Pons (tissue), 1 donor: ENCODE results near the gene PALS2.

Experiments
- DNase-seq: peaks from one replicate; pipeline ENCODE4 v3.0.0-alpha.2; 2016; ENCODE audit warnings: low spot score

Gene PALS2

DNA sequence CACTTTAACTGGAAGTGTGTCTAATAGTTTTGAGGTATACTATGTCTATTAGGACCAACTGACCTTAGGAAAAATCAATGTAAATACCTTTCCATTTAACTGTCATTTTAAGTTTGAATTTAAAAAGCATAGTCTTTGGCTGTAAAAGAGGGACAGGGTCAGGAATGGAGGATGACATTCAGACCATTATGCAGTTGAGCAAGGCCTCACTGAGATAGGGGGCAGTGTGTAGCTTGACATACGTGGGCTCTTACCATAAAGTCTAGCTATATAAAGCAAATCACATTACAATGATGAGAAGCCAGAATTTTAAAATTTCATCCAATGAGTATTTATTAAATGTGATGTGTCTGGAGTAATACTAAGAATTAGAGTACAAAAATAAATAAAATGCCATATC is 17.9 kb downstream of the PALS2 start:
- DNase-seq = no peak

DNA sequence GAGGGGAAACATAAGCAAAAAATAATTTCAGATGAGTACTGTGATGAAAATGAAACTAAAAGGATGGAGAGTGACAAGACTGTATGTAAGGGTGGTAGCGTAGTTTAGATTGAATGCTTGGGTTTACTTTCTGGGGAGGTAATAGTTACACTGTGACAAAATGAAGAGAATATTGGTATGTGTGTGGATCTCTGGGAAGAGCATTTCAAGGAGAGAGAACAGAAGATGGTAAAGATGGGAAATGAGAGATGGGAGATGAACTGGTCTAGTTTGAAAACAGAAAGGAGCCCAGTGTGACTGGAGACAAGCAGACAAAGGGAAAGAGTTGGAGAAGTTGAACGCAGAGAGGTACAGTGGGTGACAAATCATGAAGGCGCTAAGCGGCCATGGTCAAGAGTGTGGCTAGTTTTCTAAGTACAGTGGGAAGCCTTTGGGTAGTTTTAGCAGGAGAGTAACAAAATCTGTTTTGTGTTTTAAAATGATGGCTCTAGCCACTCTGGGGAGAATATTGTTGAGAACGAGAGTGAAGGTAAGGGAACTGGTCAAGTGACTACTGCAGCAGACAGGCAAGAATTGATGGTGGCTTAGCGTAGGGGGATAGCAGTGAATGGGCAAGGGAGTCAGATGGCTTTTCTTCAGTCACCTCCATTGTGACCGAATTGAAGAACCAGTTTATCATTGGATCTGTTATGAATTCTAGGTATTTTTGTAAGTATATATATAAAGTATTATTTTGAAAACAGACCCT is 22.6 kb downstream of the PALS2 start:
- no peak for DNase-seq

DNA sequence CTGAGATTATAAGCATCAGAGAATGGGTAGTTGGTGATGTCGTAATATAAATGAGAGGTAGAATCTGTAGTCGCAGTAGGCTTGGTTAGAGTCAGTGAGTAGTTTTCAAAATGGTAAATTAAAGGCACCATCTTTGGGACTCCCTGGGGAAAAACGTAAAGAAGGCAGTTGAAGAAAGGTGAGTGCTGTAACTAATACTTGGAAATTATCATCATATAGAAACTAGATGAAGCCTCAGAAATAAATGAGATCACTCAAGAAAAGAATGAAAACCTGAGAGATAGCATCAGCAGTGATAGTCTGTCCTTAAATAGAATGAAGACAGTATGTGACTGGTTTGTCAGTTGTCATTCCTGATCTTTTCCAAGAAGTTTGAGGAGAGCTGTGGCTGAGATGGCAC is 23.8 kb downstream of the PALS2 start:
- DNase-seq = no peak

DNA sequence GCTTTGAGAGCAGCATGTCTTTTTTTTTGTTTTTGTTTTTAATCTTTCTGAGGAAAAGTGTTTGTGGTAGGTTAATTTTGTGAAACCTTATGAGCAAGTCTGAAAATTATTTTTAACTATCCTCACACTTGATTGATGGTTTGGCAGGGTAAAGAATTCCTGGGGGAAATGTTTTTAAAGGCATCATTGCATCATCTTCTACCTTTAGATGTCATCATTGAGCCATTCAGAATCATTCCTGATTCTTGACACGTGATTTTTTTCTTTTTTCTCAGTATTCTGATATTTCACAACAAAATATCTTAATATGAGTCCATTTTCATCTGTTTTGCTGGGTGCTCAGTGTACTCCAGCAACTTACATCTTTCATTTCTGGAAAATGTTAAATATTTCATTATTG is 28.3 kb downstream of the PALS2 start:
- DNase-seq = no peak

DNA sequence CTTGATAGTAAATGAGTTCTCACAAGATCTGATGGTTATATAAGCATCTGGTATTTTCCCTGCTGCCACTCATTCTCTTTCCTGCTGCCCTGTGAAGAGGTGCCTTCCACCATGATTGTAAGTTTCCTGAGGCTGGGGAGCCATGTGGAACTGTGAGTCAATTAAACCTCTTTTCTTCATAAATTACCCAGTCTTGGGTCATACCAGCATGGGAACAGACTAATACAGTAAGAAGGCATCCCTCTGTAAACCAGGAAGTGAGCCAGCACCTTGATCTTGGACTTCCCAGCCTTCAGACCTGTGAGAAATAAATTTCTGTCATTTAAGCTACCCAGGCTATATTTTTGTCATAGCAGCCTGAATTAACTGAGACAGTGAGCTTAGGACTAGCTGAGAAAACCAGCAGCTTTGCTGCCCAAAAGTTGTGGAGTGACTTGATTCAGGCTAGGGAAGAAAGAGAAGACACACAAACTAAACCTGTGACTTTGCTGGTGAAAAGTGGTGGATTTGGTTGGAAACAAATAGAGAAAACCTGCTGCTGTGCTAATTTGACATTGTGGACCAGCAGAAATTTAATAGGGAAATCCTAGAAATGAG is 29.7 kb downstream of the PALS2 start:
- DNase-seq = no peak

DNA sequence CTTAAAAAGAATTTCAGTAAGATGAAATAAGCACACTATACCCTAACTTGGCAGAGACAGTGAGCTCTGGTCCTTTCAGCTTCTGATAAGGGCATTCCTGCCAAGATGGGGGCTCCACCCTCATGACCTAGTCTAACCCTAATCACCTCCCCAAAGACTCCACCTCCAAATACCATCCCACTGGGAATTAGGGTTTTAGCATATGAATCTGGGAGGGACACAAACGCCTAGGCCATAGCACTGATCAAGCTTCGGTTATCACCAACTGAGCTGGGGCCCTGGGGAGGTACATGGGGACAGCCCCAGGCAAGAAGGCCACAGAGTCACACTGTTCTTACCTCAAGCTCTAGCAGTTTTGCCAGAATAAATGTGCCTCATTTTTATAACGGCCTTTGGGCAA is 31.4 kb downstream of the PALS2 start:
- DNase-seq = no peak

DNA sequence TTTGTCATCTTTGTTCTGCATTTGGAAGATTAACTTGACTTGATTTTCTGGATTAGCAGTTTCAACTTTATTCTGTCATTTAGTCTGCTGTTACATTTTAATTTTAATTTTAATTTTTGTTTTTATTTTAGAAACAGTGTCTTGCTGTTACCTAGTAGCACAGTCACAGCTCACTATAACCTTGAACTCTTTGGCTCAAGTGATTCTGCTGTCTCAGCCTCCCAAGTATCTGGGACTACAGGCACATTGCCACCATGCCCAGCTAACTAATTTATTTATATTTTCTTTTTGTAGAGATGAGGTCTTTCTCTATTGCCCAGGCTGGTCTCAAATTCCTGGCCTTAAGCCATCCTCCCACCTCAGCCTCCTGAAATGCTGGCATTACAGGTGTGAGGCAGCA is 35.3 kb downstream of the PALS2 start:
- no peak for DNase-seq

DNA sequence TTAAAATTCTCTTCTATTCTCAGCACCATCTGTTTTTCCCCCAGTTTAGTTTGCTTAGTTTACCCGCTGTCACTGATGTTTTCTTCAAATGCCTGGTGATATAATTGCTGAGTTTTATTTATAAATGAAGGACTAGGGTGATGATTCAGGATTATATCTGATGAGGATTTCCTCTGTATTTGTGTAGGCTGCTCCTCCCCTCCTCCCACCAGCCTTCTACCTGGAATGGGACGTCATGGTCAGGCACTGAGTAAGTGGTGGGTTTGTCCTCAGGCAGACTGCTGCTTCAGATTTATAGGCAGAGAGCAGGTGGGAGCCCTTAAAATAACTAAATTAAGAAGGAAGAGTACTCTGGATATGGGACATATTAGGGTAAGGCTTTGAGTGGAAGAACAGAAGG is 35.8 kb downstream of the PALS2 start:
- no peak for DNase-seq

DNA sequence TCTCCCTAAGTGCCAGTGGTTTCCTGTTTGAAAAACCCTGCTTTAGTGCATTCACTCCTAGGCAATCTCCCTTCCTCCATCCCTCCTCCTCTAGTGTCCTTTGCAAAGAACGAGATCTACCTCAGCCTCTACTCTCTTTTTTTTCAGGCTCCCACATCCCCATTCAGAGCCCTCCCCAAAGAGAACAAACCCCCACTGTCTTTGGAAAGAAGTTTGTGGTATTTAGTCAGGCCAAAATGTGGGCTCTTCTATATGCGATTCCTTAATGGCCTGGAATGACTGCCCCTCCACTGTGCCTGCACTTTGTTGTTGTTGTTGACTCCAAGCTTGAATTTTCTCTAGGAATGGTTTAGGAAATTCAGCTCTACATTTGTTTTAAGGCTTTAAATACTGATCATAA is 36.3 kb downstream of the PALS2 start:
- no peak for DNase-seq

DNA sequence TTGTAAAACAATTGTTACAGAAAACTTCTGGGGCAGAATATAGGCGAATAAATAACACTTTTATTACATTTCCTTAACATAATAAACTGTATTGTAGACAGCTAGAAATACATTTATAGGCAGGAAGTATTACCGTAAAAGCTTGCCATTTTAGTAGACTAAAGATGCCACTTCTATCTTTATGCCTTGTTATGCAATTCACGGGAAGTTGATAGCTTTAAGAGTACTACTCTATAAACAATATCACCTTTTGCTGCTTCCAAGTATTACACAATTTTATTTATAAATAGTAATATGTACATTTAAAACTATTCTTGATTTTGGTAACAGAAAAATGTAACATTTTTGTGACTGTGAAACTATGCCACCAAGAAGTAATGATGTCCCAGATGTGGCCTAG is 37.9 kb downstream of the PALS2 start:
- no peak for DNase-seq

DNA sequence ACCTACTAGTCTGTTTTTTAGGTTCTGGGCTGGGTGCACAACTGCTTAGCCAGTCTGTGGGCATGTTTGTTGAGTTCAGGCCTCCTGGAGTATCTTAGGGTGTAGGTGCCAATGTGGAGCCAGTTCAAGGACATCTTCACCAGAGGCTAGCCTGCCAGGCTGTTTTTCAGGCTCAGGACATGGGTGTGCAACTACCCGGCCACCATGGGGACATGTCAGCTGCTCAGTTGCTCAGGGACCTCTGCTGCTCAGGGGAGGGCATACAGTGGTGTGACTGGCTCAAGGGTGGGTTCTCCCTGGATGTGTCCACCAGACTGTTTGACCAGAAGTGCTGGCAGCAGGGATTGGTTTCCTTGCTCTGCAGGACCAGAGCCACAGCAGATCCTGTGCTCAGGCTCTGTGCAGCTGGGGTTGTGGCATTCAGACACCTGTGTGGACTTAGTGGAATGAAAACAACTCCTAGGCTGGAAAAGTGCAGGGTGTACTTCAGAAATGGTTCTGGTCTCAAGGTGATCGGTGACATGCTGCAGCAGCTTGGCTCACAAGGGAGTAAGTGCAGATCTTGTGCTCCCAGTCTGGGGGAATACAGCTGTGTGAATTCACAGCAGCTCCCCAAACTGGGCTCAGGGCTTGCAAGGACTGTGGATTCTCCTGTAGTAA is 44.8 kb downstream of the PALS2 start:
- no peak for DNase-seq

DNA sequence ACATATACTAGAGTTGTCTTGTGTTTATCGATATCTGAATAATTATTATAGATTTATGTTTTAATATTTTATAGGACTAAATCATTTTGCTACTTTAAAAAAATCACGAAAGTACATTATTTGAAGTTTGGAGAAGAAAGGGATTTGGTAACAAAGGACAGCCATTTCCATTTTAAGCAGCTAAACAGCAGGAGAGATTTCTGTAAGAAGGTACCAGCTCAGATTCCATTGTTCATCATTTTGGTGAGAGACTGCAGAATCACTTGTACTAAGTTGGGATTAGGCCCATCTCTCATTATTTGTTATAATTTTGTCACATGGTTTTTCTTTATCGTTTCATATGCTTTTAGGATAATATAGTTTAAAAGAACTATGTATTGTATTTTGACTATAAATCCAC is 46.7 kb downstream of the PALS2 start:
- no peak for DNase-seq

DNA sequence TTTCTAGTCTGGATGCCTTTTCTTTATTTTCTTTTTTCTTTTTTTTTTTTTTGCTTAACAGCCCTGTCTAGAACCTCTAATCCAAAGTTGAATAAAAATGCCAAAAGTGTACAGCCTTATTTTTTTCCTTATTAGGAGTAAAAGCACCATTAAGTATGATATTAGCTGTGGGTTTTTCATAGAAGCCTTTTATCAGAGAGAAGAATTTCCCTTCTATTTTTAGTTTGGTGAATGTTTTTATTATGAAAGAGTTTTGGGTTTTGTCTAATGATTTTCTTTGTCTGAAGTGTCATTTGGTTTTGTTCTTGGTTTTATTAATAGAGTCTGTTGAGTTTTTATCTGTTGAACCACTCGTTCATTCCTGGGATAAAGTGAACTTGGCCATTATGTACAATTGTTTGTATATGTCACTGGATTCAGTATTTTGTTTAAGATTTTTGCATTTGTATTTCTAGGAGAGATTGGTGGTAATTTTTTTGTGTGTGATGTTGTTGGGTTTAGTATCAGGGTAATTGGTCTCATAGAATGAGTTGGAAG is 49.5 kb downstream of the PALS2 start:
- no peak for DNase-seq
